ENCODE data around the gene PDSS2.

The PDSS2 gene

DNA sequence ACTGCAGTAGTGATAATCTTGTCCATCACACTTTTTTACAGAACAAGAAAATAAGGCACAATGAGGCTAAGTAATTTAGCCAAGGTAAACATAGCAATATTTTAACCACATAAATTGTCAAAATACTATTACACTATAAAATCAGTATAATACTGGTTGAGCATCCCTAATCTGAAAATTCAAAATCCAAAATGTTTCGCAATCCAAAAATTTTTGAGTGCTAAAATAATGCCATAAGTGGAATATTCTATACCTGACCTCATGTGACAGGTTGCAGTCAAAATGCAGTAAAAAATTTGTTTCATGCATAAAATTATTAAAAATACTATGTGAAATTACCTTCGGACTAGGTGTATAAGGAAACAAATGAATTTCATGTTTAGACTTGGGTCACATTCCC is 101.5 kb downstream of the PDSS2 start:
- DNase-seq = no peak

DNA sequence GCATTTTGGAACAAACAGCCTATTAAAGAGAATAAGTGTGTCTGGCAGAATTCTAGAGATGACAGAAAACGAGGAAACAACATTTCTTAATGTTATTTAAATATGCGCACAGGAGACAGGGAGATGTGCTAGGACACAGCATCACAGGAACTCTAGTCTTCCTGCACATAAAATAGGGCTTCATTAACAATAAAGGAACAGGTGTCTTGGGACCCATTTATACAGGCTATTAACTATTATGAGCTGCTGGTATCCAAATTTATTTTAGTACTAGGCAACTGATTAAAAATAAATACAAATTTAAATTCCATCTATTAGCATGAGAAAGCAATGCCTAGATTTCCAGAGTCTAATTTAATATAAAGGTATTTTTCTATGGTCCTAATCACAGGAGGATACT is 102.3 kb downstream of the PDSS2 start:
- DNase-seq = no peak

DNA sequence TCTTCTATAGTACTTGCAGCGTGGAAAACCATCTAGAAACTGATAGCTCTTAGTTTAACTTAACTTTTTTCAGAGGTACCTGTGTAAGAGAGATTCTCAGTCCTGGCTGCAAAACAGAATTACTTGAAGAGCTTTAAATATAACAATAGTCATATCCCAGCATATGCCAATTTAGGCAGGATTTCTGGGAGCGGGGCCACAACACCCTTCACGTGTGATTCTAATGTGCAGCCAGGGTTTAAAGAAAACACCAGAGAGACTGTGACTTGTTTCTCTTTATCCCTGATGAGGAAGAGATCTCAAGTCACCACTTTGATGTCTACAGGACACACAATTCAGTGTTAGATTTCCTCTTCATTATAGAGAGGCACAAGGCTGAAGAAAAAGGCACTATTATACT is 103.7 kb downstream of the PDSS2 start:
- DNase-seq = no peak

DNA sequence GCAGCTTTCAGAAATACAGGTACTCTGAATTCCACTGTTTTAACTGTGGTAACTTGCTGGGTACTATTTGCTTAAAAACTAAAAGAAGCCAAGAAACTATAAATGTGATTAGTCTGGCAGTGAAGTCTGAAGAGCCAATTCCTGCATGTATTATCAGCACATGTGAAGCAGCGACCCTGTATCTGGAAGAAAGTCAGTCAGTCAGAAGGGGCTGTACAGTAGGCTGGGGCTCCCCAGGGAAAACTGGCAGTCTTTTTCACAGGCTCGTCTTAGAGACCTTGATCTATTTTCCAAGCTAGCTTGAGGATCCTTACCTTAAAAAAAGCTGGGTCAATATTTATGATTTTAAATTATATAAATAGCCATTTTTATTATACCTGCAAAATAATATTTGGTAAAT is 104.9 kb downstream of the PDSS2 start:
- DNase-seq = no peak

DNA sequence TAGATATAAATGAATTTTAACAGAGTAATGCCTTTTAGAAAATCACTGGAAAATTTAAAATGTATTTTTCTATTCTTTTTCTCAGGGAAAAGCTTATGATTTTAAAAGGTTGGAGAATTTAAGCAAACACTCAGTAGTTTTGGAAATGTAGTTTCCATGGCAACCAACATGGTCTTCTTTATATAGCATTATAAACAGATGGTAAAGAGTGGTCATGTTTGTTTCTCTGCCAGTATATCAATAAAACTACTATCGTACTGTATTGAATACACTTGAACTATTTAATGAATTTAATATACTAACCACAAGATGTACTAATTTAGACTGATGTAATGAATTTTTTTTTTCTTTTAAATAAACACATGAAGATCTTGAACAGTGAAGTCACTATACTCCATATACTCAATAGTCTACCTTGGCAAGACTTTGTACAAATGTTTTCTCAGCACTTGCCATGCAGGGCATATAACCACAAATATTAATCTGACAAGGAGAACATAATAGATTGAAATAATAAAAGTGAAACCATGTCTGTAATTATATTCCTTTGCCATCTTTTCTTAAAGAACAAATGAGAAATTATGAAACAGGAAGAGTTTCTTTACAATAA is 105.5 kb downstream of the PDSS2 start:
- peak in 1 of 3 experiments; percentile 19 for DNase-seq

DNA sequence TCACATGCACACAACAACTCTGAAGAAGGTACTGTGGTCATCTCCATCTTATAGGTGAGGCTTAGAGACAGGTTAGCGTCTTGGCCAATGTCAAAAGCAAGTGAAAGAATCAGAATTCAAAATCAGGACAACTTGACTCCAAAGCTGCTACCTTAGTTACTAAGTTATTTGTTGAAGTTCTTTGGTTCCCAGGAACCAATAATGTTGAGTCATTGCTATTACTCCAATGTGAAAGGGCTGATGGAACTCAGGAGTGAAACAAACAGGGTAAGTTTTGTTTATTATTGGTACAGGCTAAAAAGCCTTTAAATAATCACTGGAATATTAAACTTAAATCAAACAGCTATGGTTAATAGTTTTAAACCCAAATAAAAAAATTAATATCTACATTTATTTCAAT is 111.1 kb downstream of the PDSS2 start:
- DNase-seq = no peak

DNA sequence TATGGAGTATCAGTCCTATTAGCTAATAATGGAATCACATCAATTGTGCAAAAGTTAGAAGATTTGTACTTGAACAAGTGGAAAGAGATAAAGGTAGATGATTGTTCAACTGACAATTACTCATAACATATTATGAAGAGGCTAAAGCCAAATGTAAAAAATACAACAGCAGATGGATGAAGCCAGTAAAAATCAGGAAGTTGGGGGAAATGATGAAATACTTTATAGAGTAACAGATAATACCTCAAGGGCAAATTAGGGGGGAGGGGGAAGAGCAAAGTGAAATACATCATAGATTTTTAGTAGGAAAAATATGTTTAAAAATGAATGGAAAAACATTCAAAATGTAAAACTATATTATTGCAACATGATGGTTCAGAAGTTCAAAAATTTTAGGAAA is 114.0 kb downstream of the PDSS2 start:
- no peak for DNase-seq

DNA sequence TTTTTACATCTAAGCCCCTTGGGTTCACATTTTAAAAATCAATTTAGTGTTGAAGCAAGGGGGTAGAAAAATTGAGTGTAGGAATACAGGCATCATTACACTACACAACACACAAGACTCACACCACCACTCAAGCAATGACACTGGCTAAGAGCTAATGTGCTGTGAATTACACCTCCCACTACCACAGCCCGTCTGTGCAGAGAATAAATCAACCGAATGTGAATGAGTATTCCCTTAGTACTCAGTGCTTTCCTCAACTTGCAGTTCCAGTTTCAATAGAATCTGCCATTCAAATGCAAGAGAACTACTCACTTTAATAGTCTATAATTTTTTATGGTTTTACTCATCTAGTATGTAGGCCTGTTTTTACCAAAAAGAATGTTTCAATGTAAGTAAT is 114.4 kb downstream of the PDSS2 start:
- no peak for DNase-seq

DNA sequence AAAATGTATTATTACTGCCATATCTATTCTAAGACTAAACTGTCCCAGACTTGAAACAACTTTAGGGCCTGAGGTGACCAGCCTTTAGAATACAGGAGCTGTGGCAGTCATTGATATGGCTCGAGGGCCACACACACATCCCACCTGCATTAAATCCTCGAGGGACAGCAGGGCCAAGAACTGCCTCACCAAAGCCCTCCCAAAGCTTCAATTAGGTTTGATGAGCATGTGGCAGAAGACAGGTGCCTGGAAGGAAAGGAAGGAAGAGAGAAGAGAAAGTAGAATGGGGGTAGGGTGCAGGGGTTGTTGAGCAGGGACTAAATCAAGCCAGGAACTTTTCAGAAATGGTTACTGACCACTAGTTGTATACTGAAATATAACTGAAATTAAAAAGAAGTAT is 115.0 kb downstream of the PDSS2 start:
- DNase-seq = no peak

DNA sequence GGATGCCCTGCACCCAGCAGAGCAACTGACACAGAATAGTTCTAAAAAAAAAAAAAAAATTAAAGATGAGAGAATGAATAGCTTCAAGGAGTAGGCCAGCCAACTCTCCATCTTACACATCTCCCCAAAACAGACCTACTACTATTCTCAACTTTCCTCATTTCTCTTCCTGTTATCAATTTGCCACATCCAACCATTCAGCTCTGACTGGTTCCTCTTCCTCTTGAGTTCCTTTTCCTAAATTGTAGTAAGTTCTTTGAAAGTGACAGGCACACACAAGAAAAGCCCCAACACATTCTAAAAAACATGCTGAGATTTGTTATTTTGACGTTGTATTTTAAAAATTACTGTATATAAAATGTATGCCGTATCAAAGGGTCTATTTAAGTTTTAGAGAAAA is 117.2 kb downstream of the PDSS2 start:
- no peak for DNase-seq

DNA sequence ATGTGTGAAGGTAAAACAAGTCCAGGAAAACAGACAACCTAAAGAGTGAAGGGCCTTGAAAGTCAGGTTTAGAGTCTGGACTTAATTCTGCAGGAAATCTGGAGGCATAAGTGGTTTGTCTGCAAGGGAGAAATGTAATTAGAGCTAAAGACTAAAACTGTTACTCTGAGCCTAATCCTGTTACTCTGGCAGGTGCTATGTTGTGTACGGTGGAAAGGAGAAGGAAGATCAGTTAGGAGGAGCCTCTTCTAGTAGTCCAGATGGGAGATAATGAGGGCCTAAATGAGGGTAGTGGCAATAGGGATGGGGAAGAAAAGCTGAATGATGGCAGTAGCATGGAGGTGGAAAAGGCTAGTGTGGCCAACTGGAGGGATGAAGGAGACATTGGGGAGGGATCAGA is 118.5 kb downstream of the PDSS2 start:
- DNase-seq = no peak

DNA sequence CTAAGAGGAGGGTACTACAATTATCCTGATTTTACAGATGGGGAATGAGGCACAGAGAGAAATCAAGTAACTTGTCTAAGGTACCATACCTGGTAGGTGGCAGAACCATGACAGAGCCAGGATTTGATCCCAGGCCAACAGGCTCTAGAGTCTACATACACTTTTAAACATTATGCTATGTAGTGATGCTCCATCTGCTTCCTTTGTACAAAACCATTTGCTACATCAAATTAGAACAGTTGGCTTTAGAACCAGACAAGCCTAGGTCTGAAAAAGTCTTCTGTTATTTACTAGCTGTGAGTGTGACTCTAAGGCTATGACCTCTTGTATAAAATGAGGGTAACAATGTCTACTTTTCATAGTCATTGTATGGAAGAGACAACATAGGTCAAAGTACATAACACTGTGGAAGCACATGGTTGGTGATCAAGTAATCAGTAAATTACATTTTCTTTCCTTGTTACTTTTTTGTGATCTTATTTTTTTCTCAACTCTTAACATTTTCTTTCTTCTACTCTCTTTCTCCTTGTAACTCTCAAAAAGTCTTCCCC is 122.1 kb downstream of the PDSS2 start:
- no peak for DNase-seq

DNA sequence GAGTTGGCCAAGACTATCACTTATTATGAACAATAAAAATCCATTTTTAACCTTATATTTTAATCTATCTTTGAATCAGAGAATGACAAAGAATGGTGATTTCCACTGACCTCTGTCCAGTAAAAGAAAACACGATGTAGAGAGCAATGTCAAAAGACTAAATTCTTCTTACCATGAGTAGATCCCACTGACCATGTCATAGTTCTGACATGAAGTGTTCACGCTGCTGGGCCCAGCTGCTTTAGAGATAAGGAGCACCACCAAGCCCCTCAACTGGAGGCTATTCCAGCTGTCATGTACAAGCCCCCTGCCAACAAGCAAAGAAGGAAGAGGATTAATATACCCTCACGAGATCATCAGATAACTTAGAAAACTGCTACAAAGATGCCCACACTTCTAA is 125.3 kb downstream of the PDSS2 start:
- DNase-seq = no peak

DNA sequence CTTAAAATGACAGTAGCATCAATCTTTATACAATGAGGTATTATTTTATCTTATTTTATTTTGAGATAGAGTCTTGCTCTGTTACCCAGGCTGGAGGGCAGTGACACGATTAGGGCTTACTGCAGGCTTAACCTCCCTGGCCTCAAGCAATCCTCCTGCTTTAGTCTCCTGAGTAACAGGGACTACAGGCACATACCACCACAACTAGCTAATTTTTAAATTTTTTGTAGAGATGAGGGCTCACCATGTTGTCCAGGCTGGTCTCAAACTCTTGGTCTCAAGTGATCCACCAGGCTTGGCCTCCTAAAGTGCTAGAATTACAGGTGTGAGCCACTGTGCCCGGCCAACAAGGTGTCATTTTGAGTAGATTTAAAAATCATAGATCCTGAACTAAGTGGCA is 125.9 kb downstream of the PDSS2 start:
- no peak for DNase-seq

DNA sequence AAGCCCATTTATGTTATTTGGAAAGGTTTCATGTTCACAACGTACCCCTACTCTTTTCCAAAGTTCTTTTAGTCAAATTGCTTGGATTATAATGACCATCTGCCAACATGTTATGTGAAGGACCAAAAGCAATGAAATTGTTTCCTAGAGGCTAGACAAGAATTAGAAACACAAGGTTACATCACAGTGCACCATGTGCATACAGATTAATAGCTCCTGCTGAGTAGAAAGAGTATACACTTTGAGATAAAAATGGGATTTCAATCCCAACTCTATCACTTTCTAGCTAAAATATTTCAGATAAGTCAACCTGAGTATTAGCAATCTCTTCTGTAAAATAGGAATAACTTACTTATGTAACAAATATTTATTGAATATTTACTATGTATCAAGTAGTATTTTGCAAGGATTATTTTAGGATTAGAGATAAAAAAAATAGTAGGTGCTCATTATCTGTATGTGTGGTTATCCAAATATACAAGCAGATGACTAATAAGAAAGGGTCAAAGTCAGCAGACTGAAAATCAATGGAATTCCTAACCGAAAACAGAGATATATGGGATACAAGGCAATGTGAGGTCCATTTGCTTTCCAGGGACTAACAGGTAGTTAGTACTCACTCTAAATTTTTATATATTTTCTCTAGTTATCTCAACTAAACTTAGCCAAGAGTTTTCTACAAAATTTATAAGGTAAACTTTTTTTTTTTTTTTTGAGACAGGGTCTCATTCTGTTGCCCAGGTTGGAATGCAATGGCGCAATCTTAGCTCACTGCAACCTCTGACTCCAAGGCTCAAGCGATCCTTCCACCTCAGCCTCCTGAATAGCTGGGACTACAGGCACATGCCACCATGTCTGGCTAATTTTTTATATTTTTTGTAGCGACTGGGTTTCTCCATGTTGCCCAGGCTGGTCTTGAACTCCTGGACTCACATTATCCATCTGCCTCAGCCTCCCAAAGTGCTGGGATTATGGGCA is 127.7 kb downstream of the PDSS2 start:
- no peak for DNase-seq

DNA sequence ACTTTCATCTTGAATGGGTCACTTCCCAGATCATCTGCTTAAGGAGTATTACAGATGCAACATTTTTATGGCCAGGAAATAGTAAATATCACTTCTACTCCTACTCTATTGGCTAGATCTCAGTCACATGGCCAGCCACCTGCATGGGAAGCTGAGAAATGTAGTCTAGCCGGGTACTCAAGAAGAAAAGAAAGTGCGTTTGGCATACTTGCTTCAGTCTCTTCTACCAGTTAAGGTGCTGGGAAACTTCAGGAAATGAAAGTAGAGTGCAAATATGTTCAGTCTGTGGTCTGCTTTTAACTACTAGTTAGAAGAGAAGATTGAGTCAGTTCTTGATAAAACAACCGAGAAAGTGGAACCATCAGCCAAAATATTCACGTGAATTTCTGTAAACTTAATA is 129.2 kb downstream of the PDSS2 start:
- no peak for DNase-seq

DNA sequence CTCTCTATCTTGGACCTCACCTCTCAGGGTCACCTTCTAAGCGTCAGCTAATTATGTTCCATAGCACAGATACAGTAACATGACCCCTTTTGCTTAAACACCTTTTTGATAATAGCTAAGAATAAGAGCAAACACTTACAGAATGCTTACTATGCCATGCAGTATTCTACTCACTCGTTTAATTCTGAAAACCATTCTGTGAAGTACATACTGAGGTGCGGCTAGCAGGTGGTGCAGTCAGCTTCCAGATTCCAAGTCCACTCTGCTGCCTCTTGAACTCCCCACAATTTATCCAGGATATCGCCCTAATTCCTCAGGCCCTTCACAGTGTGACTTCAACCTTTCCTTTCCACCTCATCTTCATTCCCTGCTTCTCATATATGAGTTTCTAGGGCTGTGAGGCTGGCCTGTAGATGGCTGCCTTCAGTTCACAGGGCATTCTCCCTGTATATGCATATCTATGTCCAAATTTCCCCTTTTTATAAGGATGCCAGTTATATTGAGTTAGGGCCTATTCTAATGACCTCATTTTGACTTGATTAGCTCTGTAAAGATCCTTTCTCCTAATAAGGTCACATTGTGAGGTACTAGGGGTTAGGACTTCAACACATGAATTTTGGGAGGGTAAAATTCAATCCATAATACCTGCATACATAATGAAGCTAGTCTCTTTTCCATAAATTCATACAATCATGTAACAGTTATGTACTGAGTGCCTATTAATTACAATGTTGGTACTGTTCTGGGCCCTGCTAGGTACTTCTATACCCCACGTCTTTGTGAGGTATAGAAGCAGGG is 130.1 kb downstream of the PDSS2 start:
- DNase-seq = no peak

DNA sequence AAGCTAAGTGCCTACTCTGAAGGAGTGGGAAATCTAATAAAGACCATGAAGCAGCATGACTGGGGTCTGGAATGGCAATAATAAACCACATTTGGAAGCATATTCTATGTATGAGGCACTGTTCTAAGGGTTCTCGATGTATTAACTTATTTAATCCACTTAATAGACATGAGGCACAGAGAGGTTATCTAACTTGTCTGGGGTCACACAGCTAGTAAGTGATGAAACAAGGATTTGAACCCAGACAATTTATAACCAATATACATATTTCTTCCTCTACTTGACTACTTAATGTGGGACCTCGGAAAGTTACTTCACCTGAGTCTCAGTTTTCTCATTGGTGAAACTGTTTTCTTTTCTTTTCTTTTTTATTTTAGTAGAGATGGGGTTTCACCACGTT is 131.3 kb downstream of the PDSS2 start:
- DNase-seq = no peak

DNA sequence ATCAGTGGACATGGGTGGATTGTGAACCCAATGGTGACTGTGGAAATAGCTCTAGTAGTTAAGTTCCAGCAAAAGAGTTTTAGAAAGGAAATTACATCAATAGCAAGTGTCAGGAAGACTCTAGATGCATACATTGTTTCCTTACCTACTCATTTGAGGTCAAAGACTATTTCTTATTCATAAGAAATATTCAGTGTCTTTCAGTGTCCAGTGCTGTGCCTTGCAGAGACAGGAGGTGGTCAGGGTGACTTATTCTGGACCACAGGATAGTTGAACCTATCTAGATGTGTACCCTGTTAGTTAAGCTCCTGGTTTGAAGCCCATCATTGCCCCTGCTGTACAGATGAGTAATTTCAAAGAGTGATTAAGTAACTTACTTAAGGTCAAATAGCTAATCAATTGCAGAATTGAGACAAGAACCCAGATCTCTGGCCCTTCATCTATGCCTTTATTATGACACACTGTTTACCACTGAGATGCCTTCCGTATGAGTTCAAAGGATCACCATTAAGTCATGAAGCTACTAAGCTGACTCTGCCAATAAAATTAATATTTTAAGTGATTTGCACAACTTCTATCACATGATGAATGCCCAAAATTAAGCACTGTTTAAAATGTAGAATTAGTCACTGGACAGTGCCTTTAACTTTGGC is 136.1 kb downstream of the PDSS2 start:
- no peak for DNase-seq

DNA sequence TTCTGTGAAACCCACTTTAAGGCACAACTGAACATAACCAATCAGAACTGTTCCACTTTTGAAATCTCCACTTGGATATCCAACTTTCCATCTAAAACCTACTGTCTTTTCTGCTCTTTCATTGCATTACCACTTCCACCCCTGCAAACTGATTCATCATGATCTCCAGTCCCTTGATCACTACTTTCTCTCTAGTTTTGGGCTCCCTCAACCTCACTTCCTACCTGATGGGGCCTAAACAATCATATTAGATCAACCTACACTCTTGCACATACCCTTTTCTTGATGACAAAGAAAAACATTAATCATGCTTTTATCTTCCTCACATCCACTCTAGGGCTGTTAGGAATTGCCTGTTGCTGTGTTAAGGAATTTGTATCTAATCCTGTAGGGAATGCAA is 137.6 kb downstream of the PDSS2 start:
- DNase-seq = no peak

DNA sequence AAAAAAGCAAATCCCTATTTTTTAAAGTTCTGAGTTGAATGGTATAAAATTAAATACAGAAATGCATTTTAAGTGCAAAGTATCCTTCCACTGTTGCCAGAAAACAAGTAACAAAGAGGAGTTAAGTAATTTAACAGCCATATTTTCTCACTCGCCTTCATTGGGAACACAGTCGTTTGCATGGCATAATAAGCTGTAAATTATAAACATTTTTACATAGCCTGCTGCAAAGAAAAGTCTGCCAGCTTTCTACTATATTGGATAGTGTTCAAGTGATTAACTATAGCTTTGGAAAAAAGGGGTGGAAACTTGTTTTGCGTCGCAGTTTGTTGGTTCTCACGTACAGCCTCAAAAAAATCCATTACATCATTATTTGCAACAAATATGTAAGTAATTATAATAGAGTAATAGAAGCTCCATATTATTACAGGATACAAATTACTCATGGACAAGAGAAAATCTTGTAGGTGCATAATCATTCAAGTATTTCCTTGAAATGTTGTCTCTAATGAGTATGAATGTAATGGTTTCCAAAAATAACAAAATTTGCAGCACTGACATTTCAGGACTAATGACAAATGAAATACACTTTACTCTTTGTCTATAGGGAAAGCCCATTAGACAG is 139.3 kb downstream of the PDSS2 start:
- DNase-seq = no peak

DNA sequence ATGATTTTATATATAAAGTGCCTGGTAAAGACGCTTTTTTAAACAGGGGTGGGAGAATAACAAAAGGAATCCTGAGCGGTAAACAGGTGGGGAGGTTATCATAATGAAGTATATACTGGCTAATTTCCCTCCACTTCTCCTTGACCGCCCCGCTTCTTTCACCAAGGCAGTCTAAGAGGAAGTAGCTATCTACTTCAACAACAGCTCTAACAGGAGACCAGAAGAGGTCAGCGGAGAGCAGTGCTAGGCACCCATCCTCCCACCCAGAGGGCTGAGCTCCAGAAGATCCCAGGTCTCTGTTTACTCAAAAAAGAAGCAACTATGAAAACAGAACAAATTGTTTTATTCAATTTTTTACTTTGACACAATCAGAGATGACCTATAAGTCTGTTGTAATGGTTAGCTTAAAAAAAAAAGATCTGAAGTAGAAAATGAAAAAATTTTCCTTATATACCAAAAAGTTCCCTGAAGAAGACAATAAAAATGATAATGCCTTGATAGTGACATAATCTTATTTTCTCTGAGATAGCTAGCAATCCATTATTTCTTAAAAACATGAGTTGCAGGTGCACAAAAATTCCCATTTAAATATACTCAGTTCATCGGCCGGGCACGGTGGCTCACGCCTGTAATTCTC is 141.1 kb downstream of the PDSS2 start:
- DNase-seq = peak; percentile 50 to 78 (median 61)

Measured in NCI-H1417 (cell line).